OCI-LY1 (cell line): ENCODE measurements around the gene LRRFIP1.

Source experiments
- H2AFZ ChIP-seq: fragments of 200-600 bp; sonication (generic), shearing (Covaris generic); 2 replicates; pipeline ENCODE4 v1.6.0; 2014; ENCODE audit warnings: antibody characterized with exemption, mild to moderate bottlenecking, low read length
- H3F3A ChIP-seq: fragments of 200-600 bp; sonication (generic), shearing (Covaris generic); 2 replicates; pipeline ENCODE4 v1.6.0; 2014; ENCODE audit warnings: mild to moderate bottlenecking, antibody characterized with exemption, low read length, moderate library complexity; ENCODE audit not compliant: insufficient read depth
- H3K27ac ChIP-seq: fragments of 200-600 bp; sonication (generic); 2 replicates; pipeline ENCODE4 v1.5.1; 2014; ENCODE audit warnings: low read length, mixed run types, mild to moderate bottlenecking, low read depth; ENCODE audit not compliant: poor library complexity, severe bottlenecking
- H3K27me3 ChIP-seq: fragments of 200-600 bp; sonication (generic); 2 replicates; pipeline ENCODE4 v1.6.0; 2014; ENCODE audit warnings: antibody characterized with exemption, mild to moderate bottlenecking, low read length, moderate library complexity; ENCODE audit not compliant: insufficient read depth
- H3K36me3 ChIP-seq: fragments of 200-600 bp; sonication (generic); 2 replicates; pipeline ENCODE4 v1.6.1; 2014; ENCODE audit warnings: mild to moderate bottlenecking, antibody characterized with exemption, low read length, moderate library complexity, mixed read lengths; ENCODE audit not compliant: insufficient read depth
- H3K4me1 ChIP-seq: fragments of 200-600 bp; sonication (generic); 2 replicates; pipeline ENCODE4 v1.5.1; 2014; ENCODE audit warnings: mild to moderate bottlenecking, low read length, moderate library complexity; ENCODE audit not compliant: insufficient read depth, severe bottlenecking
- H3K4me2 ChIP-seq: fragments of 200-600 bp; sonication (generic), shearing (Covaris generic); 2 replicates; pipeline ENCODE4 v1.6.1; 2014; ENCODE audit warnings: low read length
- H3K4me3 ChIP-seq: fragments of 200-600 bp; sonication (generic); 2 replicates; pipeline ENCODE4 v1.5.1; 2014; ENCODE audit warnings: low read length, low read depth, mild to moderate bottlenecking, mixed read lengths; ENCODE audit not compliant: poor library complexity, severe bottlenecking
- H3K79me2 ChIP-seq: fragments of 200-600 bp; shearing (Covaris generic); 2 replicates; pipeline ENCODE4 v1.6.1; 2016; ENCODE audit warnings: mixed run types, low read length, mixed read lengths; ENCODE audit not compliant: insufficient read depth
- H3K9ac ChIP-seq: fragments of 200-600 bp; sonication (generic), shearing (Covaris generic); 2 replicates; pipeline ENCODE4 v1.6.1; 2014; ENCODE audit warnings: mild to moderate bottlenecking, low read length, mixed read lengths
- H3K9me2 ChIP-seq: fragments of 200-600 bp; sonication (generic), shearing (Covaris generic); 2 replicates; pipeline ENCODE4 v1.6.1; 2014; ENCODE audit warnings: low read depth, mild to moderate bottlenecking, low read length, mixed read lengths
- H3K9me3 ChIP-seq: fragments of 200-600 bp; shearing (Covaris generic); 2 replicates; pipeline ENCODE4 v1.6.1; 2014; ENCODE audit warnings: low read length, mixed read lengths
- H4K20me1 ChIP-seq: fragments of 200-600 bp; sonication (generic), shearing (Covaris generic); 2 replicates; pipeline ENCODE4 v1.6.0; 2016; ENCODE audit warnings: mild to moderate bottlenecking, low read length; ENCODE audit not compliant: insufficient read depth
- EZH2 ChIP-seq: fragments of 200-600 bp; sonication (generic), shearing (Covaris generic); IDR thresholded peaks from 2 replicates; pipeline ENCODE4 v1.8.0; 2017; ENCODE audit warnings: borderline replicate concordance, mixed run types, mild to moderate bottlenecking, antibody characterized with exemption, low read length, moderate library complexity, mixed read lengths
- TF ChIP-seq, protein P1 (sequence below): fragments of 200-600 bp; sonication (generic), shearing (Covaris generic); IDR thresholded peaks from 2 replicates; pipeline ENCODE4 v1.5.1; 2017; ENCODE audit warnings: mild to moderate bottlenecking, antibody characterized with exemption, low read length, moderate library complexity, mixed read lengths

The LRRFIP1 gene

DNA sequence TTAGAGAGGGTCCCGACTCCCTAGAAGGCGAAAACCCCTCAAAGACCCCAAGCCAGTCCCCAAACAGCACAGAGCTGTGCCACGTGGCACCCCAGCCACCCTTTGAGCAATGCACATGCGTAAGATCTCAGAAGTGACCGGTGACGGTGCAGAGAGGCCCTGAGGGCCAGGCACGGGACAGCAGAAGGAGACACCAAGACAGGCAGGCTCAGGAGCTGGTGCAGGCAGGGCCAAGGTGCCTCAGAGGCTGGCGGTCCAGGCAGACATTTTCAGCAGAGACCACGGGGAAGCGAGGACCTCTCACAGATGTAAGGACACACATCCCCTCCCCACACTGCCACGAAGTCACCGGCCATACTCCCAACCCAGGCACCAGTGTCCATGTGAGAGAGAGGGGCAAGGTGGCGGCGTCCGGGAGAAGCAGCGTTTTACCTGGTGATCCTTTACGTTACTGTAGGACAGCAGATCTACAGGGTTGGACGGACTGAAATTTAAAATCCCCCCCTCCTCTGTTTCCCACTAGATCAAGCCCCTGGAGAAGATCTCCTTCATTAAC lies 34.9 kb upstream of the LRRFIP1 start:
- 0 out of 2 replicates have a peak, but pooled peaks cover 3% of the 10 kb centered on the region for H3K27me3 ChIP-seq
- TF ChIP-seq, protein P1, sequence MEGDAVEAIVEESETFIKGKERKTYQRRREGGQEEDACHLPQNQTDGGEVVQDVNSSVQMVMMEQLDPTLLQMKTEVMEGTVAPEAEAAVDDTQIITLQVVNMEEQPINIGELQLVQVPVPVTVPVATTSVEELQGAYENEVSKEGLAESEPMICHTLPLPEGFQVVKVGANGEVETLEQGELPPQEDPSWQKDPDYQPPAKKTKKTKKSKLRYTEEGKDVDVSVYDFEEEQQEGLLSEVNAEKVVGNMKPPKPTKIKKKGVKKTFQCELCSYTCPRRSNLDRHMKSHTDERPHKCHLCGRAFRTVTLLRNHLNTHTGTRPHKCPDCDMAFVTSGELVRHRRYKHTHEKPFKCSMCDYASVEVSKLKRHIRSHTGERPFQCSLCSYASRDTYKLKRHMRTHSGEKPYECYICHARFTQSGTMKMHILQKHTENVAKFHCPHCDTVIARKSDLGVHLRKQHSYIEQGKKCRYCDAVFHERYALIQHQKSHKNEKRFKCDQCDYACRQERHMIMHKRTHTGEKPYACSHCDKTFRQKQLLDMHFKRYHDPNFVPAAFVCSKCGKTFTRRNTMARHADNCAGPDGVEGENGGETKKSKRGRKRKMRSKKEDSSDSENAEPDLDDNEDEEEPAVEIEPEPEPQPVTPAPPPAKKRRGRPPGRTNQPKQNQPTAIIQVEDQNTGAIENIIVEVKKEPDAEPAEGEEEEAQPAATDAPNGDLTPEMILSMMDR: no peak
- TF ChIP-seq EZH2: no peak
- H2AFZ ChIP-seq: no peak overlapping the region
- no peaks in the 10 kb centered on the region for H3K36me3 ChIP-seq
- H3F3A ChIP-seq: no peaks in the 10 kb centered on the region
- no peak overlapping the region for H3K27ac ChIP-seq
- no peaks in the 10 kb centered on the region for H3K79me2 ChIP-seq
- no peak overlapping the region for H3K4me3 ChIP-seq
- no peaks in the 10 kb centered on the region for H3K4me1 ChIP-seq
- H4K20me1 ChIP-seq: no peaks in the 10 kb centered on the region
- H3K9ac ChIP-seq: no peak overlapping the region
- no peak overlapping the region for H3K4me2 ChIP-seq
- H3K9me2 ChIP-seq: no peaks in the 10 kb centered on the region
- H3K9me3 ChIP-seq: no peaks in the 10 kb centered on the region

DNA sequence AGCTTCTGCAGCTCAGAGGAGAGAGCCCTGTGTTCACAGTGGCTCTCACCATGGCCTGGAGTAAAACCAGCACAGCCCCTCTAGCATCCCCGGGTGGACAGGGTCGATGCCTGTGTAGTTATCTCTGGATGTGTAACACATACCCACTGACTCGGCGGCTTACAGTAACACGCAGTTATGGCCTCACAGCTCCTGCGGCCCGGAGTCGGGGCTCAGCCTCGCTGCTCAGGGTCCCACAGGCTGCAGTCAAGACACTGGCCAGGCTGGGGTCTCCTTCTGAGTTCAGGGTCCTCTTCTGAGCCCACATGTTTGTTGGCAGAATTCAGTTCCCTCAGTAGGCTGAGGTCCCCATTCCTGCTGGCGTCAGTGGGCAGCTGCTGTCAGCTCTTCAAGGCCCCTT lies 34.4 kb upstream of the LRRFIP1 start:
- no peaks in the 10 kb centered on the region for H3K36me3 ChIP-seq
- H3K4me2 ChIP-seq: no peak overlapping the region
- H4K20me1 ChIP-seq: no peaks in the 10 kb centered on the region
- H3K27me3 ChIP-seq: no peaks in the 10 kb centered on the region
- no peak overlapping the region for H3K27ac ChIP-seq
- no peaks in the 10 kb centered on the region for H3K79me2 ChIP-seq
- no peak overlapping the region for H3K9ac ChIP-seq
- no peaks in the 10 kb centered on the region for H3K9me2 ChIP-seq
- no peak overlapping the region for H2AFZ ChIP-seq
- H3K4me3 ChIP-seq: no peak overlapping the region
- no peaks in the 10 kb centered on the region for H3K4me1 ChIP-seq
- no peaks in the 10 kb centered on the region for H3F3A ChIP-seq
- no peaks in the 10 kb centered on the region for H3K9me3 ChIP-seq
- TF ChIP-seq EZH2: no peak
- TF ChIP-seq, protein P1: no peak

DNA sequence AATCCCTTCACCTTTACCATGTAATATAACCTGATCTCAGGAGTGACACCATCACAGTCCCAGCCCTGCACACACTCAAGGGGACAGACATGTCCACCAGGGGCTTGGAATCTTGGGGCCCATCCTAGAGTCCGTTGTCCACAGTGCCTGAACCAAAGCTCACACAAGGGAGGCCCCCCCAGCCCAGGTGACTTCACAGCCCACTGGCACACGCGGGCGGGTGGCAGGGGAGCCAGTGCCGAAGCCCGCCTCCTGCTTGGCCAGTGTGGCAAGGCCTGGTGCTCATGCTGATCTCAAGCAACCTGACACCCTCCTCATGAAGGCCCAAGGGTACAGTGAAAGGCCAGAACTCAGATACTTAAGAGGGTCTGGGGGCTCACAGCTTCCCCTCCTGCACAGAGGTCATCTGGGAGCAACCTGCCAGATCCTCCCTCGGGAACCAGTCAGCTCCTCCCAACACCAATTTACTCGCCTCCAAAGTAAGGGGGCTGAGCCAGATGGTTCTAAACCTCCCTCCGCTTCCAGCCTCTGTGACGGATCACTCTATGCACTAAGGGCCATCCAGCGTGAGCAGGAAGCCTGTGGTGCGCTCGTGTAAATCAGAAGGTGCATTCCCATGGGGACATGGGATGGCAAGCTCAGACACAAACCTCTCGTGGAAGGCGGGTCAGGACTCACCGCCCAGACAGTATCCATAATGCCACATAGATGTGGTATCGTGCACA lies 33.6 kb upstream of the LRRFIP1 start:
- Histone ChIP-seq H2AFZ (no peak overlapping the region), H3K4me1 (no peaks in the 10 kb centered on the region), H3K4me2 (no peak overlapping the region), H3F3A (no peaks in the 10 kb centered on the region), H3K9me2 (no peaks in the 10 kb centered on the region), H4K20me1 (no peaks in the 10 kb centered on the region), H3K27me3 (no peaks in the 10 kb centered on the region), H3K9ac (no peak overlapping the region), H3K27ac (no peak overlapping the region), H3K36me3 (no peaks in the 10 kb centered on the region), H3K4me3 (no peak overlapping the region), H3K79me2 (no peaks in the 10 kb centered on the region), H3K9me3 (no peaks in the 10 kb centered on the region)
- no peak for TF ChIP-seq EZH2
- TF ChIP-seq, protein P1: no peak
